HFFc6 (cell line): ENCODE data around the gene LMBR1L. TPM values are rescaled to one million over a fixed set of nuclear protein-coding genes. Genes with fewer than 3 reads are reported as not detected.

Source experiments
- DNase-seq: peaks from one replicate; pipeline ENCODE4 v3.0.0-alpha.2; 2018
- H3K27ac Mint-ChIP-seq: 2 replicates; pipeline ENCODE4 v1.8.0; 2020; ENCODE audit warnings: mild to moderate bottlenecking, mixed read lengths
- H3K27me3 Mint-ChIP-seq: 2 replicates; pipeline ENCODE4 v1.8.0; 2021; ENCODE audit warnings: mild to moderate bottlenecking, moderate library complexity, mixed read lengths; ENCODE audit not compliant: insufficient read depth
- H3K36me3 Mint-ChIP-seq: 2 replicates; pipeline ENCODE4 v1.8.0; 2021; ENCODE audit warnings: low read depth, mixed read lengths
- H3K4me1 Mint-ChIP-seq: 2 replicates; pipeline ENCODE4 v1.8.0; 2020; ENCODE audit warnings: low read depth, mixed read lengths
- H3K4me3 Mint-ChIP-seq: 2 replicates; pipeline ENCODE4 v1.8.0; 2020; ENCODE audit warnings: mild to moderate bottlenecking, moderate library complexity, mixed read lengths
- H3K9me3 Mint-ChIP-seq: 2 replicates; pipeline ENCODE4 v1.8.0; 2020; ENCODE audit warnings: mild to moderate bottlenecking, mixed read lengths
- CTCF ChIP-seq: fragments of 200-600 bp; sonication (generic); IDR thresholded peaks from 2 replicates; pipeline ENCODE4 v1.5.0; 2021; ENCODE audit warnings: antibody characterized with exemption, mild to moderate bottlenecking
- total RNA-seq, 6 experiments: library from RNA; stranded (reverse); fragmentation: NEBNext Ultra II Directional; extraction: Animal tissue kit (Norgen Biotek cat#: 25700); gene quantifications; 2 replicates in 1 of 6; 3 replicates in 5 of 6; pipeline ENCODE4 v1.2.3, GENCODE V29; 2021

Gene LMBR1L
- total RNA-seq, 6 experiments from 2014 or later = 23.0 to 31.0 (median 26.2) TPM

DNA sequence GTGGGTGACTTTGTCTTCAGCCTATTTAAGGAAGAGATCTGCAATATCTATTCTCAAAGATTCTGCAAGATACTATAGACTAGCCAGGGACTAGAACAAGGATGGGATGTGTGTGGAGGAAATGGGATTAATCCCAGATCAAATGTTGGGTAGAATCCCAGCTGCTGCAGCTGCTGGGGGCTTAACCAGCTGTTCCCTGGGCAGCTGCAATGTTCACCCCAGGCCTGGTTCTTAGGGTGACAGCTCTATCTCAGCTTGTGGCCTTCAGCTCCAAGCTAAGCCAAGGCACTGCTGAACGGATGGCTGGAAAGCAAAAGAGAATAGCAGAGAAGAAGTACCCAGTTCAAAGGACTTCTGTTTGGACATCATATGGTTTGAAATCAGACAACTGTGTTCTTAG is 30.9 kb downstream of the LMBR1L start:
- H3K27me3 Mint-ChIP-seq = peaks cover 16% of the 10 kb centered on the region
- no peak for TF ChIP-seq CTCF
- DNase-seq = no peak
- no peaks in the 10 kb centered on the region for H3K4me1 Mint-ChIP-seq
- no peaks in the 10 kb centered on the region for H3K9me3 Mint-ChIP-seq
- no peak overlapping the region for H3K27ac Mint-ChIP-seq
- H3K36me3 Mint-ChIP-seq = no peaks in the 10 kb centered on the region
- no peak overlapping the region for H3K4me3 Mint-ChIP-seq

DNA sequence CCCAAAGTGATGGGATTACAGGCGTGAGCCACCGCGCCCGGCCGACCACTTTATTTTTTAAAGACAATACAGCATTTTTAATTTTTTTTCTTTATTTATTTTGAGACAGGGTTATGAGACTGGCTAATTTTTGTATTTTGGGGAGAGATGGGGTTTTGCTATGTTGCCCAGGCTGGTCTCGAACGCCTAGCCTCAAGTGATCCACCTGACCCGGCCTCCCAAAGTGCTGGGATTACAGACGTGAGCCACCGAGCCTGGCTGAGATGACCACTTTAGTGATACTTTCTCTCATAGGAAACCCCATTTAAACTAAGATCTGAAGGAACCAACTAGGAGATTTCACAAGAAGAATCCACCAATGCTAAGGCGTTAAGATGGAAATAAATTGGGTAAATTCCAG is 39.7 kb downstream of the LMBR1L start:
- Mint-ChIP-seq H3K27ac (no peak overlapping the region), H3K4me1 (peaks cover 19% of the 10 kb centered on the region), H3K4me3 (no peak overlapping the region), H3K9me3 (no peaks in the 10 kb centered on the region), H3K27me3 (peaks cover 2% of the 10 kb centered on the region; the same call in 1 of the 2 replicates), H3K36me3 (no peaks in the 10 kb centered on the region)
- TF ChIP-seq CTCF = no peak
- DNase-seq = no peak

GRCh38 chr12:49069507-49070346 is 40.9 kb downstream of the LMBR1L start, which contains the start of gene RHEBL1:
Gene RHEBL1 (minus strand): TSS chr12:49069979. CDS start chr12:49069785, 194 bp downstream.
- peaks cover 2% of the 10 kb centered on the region; the same call in 1 of the 2 replicates for H3K27me3 Mint-ChIP-seq
- peak within 1 kb of the TSS; percentile 92 for H3K27ac Mint-ChIP-seq
- peaks cover 19% of the 10 kb centered on the region for H3K4me1 Mint-ChIP-seq
- DNase-seq = peak; percentile 95
- peak; percentile 40 for TF ChIP-seq CTCF
- H3K36me3 Mint-ChIP-seq = no peaks in the 10 kb centered on the region
- no peaks in the 10 kb centered on the region for H3K9me3 Mint-ChIP-seq
- peak within 1 kb of the TSS; percentile 99 for H3K4me3 Mint-ChIP-seq

GRCh38 chr12:49068879-49069506 is 41.7 kb downstream of the LMBR1L start:
- H3K36me3 Mint-ChIP-seq = no peaks in the 10 kb centered on the region
- H3K9me3 Mint-ChIP-seq = no peaks in the 10 kb centered on the region
- peaks cover 22% of the 10 kb centered on the region for H3K4me1 Mint-ChIP-seq
- H3K27ac Mint-ChIP-seq = peak overlapping the region; percentile 92
- H3K4me3 Mint-ChIP-seq = peak overlapping the region; percentile 99
- DNase-seq = no peak
- H3K27me3 Mint-ChIP-seq = peaks cover 3% of the 10 kb centered on the region; the same call in 1 of the 2 replicates
- TF ChIP-seq CTCF = no peak

DNA sequence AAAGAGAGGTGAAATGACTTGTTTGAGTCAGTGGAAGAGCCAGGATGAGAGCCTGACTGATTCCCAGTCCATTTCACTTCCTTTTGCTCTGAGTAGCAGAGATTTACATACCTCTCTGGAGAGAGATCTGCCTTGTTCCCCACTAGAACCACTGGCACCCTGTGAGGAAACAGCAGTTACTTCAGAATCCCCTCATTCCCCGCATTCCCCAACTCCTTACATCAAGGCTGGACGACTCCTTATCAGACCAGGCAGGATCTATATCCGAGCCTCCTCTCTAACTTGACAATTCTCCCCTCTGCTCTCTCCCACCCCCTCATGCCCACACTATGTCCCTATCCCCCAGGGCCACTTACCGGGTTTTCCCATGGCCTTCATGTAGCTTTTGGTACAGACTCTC is 44.5 kb downstream of the LMBR1L start:
- H3K4me1 Mint-ChIP-seq = peaks cover 36% of the 10 kb centered on the region
- no peak overlapping the region for H3K27ac Mint-ChIP-seq
- no peaks in the 10 kb centered on the region for H3K36me3 Mint-ChIP-seq
- DNase-seq = no peak
- H3K27me3 Mint-ChIP-seq = peaks cover 3% of the 10 kb centered on the region; the same call in 1 of the 2 replicates
- no peaks in the 10 kb centered on the region for H3K9me3 Mint-ChIP-seq
- no peak for TF ChIP-seq CTCF
- no peak overlapping the region for H3K4me3 Mint-ChIP-seq
